IMR-90 (cell line): Measurements from ENCODE around the gene SPPL2C. TPM values are rescaled to one million over a fixed set of nuclear protein-coding genes. Genes with fewer than 3 reads are reported as not detected.

ENCODE experiments used
- ATAC-seq: fragments of 200-7000 bp; cut with Tn5 transposase; 2 replicates; pipeline ENCODE4 v1.9.1; 2020; ENCODE audit warnings: low read depth, mild to moderate bottlenecking, moderate library complexity
- BruUV-seq: library from RNA; stranded (reverse); fragments of 400-500 nt; replicated peaks from 2 replicates; lab custom pipeline; 2021; lab: Mats Ljungman, UMichigan
- CTCF ChIA-PET: fragments of 300-600 bp; formaldehyde crosslinking; extraction: SDS; loops from one replicate; lab custom pipeline; 2021; ENCODE audit warnings: antibody characterized with exemption; lab: Yijun Ruan, JAX
- POLR2A ChIA-PET: fragments of 300-600 bp; sonication (Branson Sonifier 250); formaldehyde crosslinking; loops from one replicate; lab custom pipeline; 2022; ENCODE audit warnings: antibody characterized with exemption; ENCODE audit not compliant: unreplicated experiment; lab: Charles Lee
- DNase-seq: peaks from one replicate; pipeline ENCODE4 v3.0.0; 2013
- H2AFZ ChIP-seq: replicated peaks from 2 replicates; pipeline ENCODE3; 2013; ENCODE audit warnings: low read length, mild to moderate bottlenecking; ENCODE audit not compliant: poor library complexity
- H2AK5ac ChIP-seq: 2 replicates; pipeline ENCODE4 v1.6.1; 2013; ENCODE audit warnings: low read depth, low read length, inconsistent platforms
- H2AK9ac ChIP-seq: replicated peaks from 2 replicates; pipeline ENCODE3; 2013; ENCODE audit warnings: mild to moderate bottlenecking, low read depth, low read length, moderate library complexity; ENCODE audit not compliant: poor library complexity
- H2BK120ac ChIP-seq: 2 replicates; pipeline ENCODE4 v1.6.1; 2013; ENCODE audit warnings: low read depth, low read length, inconsistent platforms
- H2BK15ac ChIP-seq: 3 replicates; pipeline ENCODE4 v1.6.1; 2013; ENCODE audit warnings: low read depth, low read length, inconsistent platforms
- H2BK20ac ChIP-seq: 2 replicates; pipeline ENCODE4 v1.6.1; 2013; ENCODE audit warnings: low read depth, mild to moderate bottlenecking, inconsistent platforms, low read length, moderate library complexity
- H2BK5ac ChIP-seq: 2 replicates; pipeline ENCODE4 v1.6.1; 2013; ENCODE audit warnings: mild to moderate bottlenecking, low read depth, low read length, inconsistent platforms; ENCODE audit not compliant: poor library complexity, severe bottlenecking
- H3K14ac ChIP-seq: replicated peaks from 2 replicates; pipeline ENCODE4 v1.6.1; 2013; ENCODE audit warnings: low read depth, low read length, inconsistent platforms
- H3K18ac ChIP-seq: 2 replicates; pipeline ENCODE4 v1.6.1; 2013; ENCODE audit warnings: low read depth, low read length, control low read depth
- H3K23ac ChIP-seq: 2 replicates; pipeline ENCODE4 v1.6.1; 2013; ENCODE audit warnings: low read depth, low read length, inconsistent platforms
- H3K27ac ChIP-seq: 2 replicates; pipeline ENCODE4 v1.5.1; 2013; ENCODE audit warnings: mild to moderate bottlenecking, control low read depth, low read length; ENCODE audit not compliant: insufficient read depth
- H3K27me3 ChIP-seq: 2 replicates; pipeline ENCODE4 v1.6.1; 2013; ENCODE audit warnings: low read length; ENCODE audit not compliant: control insufficient read depth, insufficient read depth
- H3K36me3 ChIP-seq: 2 replicates; pipeline ENCODE4 v1.6.1; 2013; ENCODE audit warnings: low read length, mixed read lengths; ENCODE audit not compliant: control insufficient read depth, insufficient read depth
- H3K4ac ChIP-seq: 2 replicates; pipeline ENCODE4 v1.6.1; 2013; ENCODE audit warnings: low read depth, low read length, inconsistent platforms
- H3K4me1 ChIP-seq: 2 replicates; pipeline ENCODE4 v1.6.1; 2013; ENCODE audit warnings: low read length, mixed read lengths; ENCODE audit not compliant: control insufficient read depth, insufficient read depth
- H3K4me2 ChIP-seq: 2 replicates; pipeline ENCODE4 v1.6.1; 2013; ENCODE audit warnings: low read depth, mild to moderate bottlenecking, control low read depth, low read length, moderate library complexity
- H3K4me3 ChIP-seq: 2 replicates; pipeline ENCODE4 v1.5.1; 2013; ENCODE audit warnings: low read depth, mild to moderate bottlenecking, control low read depth, low read length, moderate library complexity; ENCODE audit not compliant: insufficient read depth
- H3K56ac ChIP-seq: 2 replicates; pipeline ENCODE4 v1.6.1; 2013; ENCODE audit warnings: low read length, inconsistent platforms; ENCODE audit not compliant: insufficient read depth; ENCODE audit errors: extremely low read depth
- H3K79me1 ChIP-seq, 2 experiments: 2 replicates each; pipeline ENCODE4 v1.6.1; 2013; ENCODE audit warnings: low read length in 2 of 2, inconsistent platforms in 1 of 2, low read depth in 1 of 2
- H3K9ac ChIP-seq: 2 replicates; pipeline ENCODE4 v1.6.1; 2013; ENCODE audit warnings: low read depth, low read length, control low read depth
- H3K9me1 ChIP-seq: 2 replicates; pipeline ENCODE4 v1.6.1; 2013; ENCODE audit warnings: low read length, inconsistent platforms; ENCODE audit not compliant: insufficient read depth
- H3K9me3 ChIP-seq: 2 replicates; pipeline ENCODE4 v1.6.1; 2013; ENCODE audit warnings: low read length; ENCODE audit not compliant: control insufficient read depth, insufficient read depth
- H4K20me1 ChIP-seq: 2 replicates; pipeline ENCODE4 v1.6.1; 2013; ENCODE audit warnings: low read length, inconsistent platforms; ENCODE audit not compliant: insufficient read depth
- H4K5ac ChIP-seq: 2 replicates; pipeline ENCODE4 v1.6.1; 2013; ENCODE audit warnings: mild to moderate bottlenecking, low read depth, low read length, control low read depth
- H4K8ac ChIP-seq, 2 experiments: 2 replicates each; pipeline ENCODE4 v1.6.1; 2013; ENCODE audit warnings: low read depth in 2 of 2, low read length in 2 of 2, control low read depth in 1 of 2, inconsistent platforms in 1 of 2
- H4K91ac ChIP-seq: 2 replicates; pipeline ENCODE4 v1.6.1; 2013; ENCODE audit warnings: low read depth, low read length, inconsistent platforms; ENCODE audit not compliant: insufficient read depth
- BHLHE40 ChIP-seq: fragments of 150-350 bp; IDR thresholded peaks from 2 replicates; pipeline ENCODE4 v1.6.1; 2016; ENCODE audit warnings: mild to moderate bottlenecking, low read depth, low read length
- CTCF ChIP-seq: conservative IDR thresholded peaks from 2 replicates; pipeline ENCODE4 v1.5.1; 2012; ENCODE audit warnings: mild to moderate bottlenecking, low read depth, low read length, improper control_type of control experiment
- ELK1 ChIP-seq: fragments of 150-350 bp; IDR thresholded peaks from 2 replicates; pipeline ENCODE4 v1.6.1; 2016; ENCODE audit warnings: low read depth, mild to moderate bottlenecking, low read length, moderate library complexity, borderline replicate concordance
- MAFK ChIP-seq: IDR thresholded peaks from 2 replicates; pipeline ENCODE4 v1.6.1; 2012; ENCODE audit warnings: low read depth, low read length, improper control_type of control experiment
- MAZ ChIP-seq: IDR thresholded peaks from 2 replicates; pipeline ENCODE4 v1.6.1; 2012; ENCODE audit warnings: low read depth, mild to moderate bottlenecking, low read length, improper control_type of control experiment, moderate library complexity, borderline replicate concordance
- POLR2A ChIP-seq: IDR thresholded peaks from 2 replicates; pipeline ENCODE4 v1.6.1; 2012; ENCODE audit warnings: mild to moderate bottlenecking, low read depth, low read length
- SMC3 ChIP-seq: fragments of 150-350 bp; IDR thresholded peaks from 2 replicates; pipeline ENCODE4 v1.6.1; 2016; ENCODE audit warnings: low read depth, mild to moderate bottlenecking, antibody characterized with exemption, low read length, moderate library complexity
- USF2 ChIP-seq: fragments of 150-350 bp; IDR thresholded peaks from 2 replicates; pipeline ENCODE4 v1.6.1; 2017; ENCODE audit warnings: mild to moderate bottlenecking, antibody characterized with exemption, low read length, low read depth
- WGBS, 2 experiments: methylation state at CpG; one replicate each; pipeline versions ENCODE4 v1.1.5 to v1.1.7; 2013; ENCODE audit warnings: missing lambda C conversion rate in 2 of 2; ENCODE audit not compliant: insufficient read length in 1 of 2; ENCODE audit errors: extremely low coverage in 2 of 2; 5-methylcytosine and 5-hydroxymethylcytosine counted together
- dilution Hi-C: fragments of 300-500 bp; cut with HindIII; formaldehyde crosslinking; loops from one replicate; pipeline ENCODE4 v1.14.3; 2018; ENCODE audit warnings: low sequenced_read_pairs; ENCODE audit not compliant: unreplicated experiment
- in situ Hi-C: fragments of 300-500 bp; cut with MboI; formaldehyde crosslinking; loops from 3 replicates; pipeline ENCODE4 v1.14.3; 2019; ENCODE audit warnings: low sequenced_read_pairs, inconsistent platforms, mixed read lengths
- intact Hi-C: fragments of 100-400 bp; cut with micrococcal nuclease; formaldehyde crosslinking; loops from 2 replicates; pipeline ENCODE4 v1.10.0; 2022
- polyA plus RNA-seq, 3 experiments: library from polyadenylated mRNA; depleted of rRNA; stranded (reverse); fragments of >200 nt; gene quantifications; 2 replicates each; pipeline ENCODE4 v1.2.3, GENCODE V29; 2012; ENCODE audit warnings: low replicate concordance in 1 of 3
- total RNA-seq: library from RNA; depleted of rRNA; stranded (reverse); fragments of >200 nt; gene quantifications from 2 replicates; pipeline ENCODE4 v1.2.3, GENCODE V29; 2012

The SPPL2C gene
- total and polyA plus RNA-seq, 2 of the 4 experiments (the other 2 are of a cell fraction) = not detected

GRCh38 chr17:45851464-45851863 lies 6.8 kb downstream of the SPPL2C start:
- dilution Hi-C loops (loop anchor here (25.0 kb wide), 1 partner anchor 214 kb away; no protein-coding TSS in a partner anchor), intact Hi-C loops (loop anchor here (5.0 to 10.0 kb wide), 3 partner anchors 134 to 719 kb away; partner anchors contain the start of gene PLCD3), in situ Hi-C loops (loop anchor here (10.0 kb wide), 1 partner anchor 637 kb away; no protein-coding TSS in a partner anchor)
- H3K18ac ChIP-seq = no peak overlapping the region
- H3K4me1 ChIP-seq = no peaks in the 10 kb centered on the region
- no peak overlapping the region for H2BK5ac ChIP-seq
- H3K23ac ChIP-seq = no peak overlapping the region
- no peak overlapping the region for H2BK120ac ChIP-seq
- H2BK20ac ChIP-seq = no peak overlapping the region
- H3K4me2 ChIP-seq = no peak overlapping the region
- no peak overlapping the region for H3K4ac ChIP-seq
- H3K4me3 ChIP-seq = no peak overlapping the region
- no peak overlapping the region for H4K91ac ChIP-seq
- no peak overlapping the region for H3K9ac ChIP-seq
- no peak overlapping the region for H2AFZ ChIP-seq
- no peak overlapping the region for H3K27ac ChIP-seq
- no peaks in the 10 kb centered on the region for H3K9me3 ChIP-seq
- no peak overlapping the region for H2BK15ac ChIP-seq
- H3K56ac ChIP-seq = no peak overlapping the region
- DNase-seq (no peak), ATAC-seq (no peak)
- H3K36me3 ChIP-seq = no peaks in the 10 kb centered on the region
- CTCF ChIA-PET = interaction anchor here (1.0 to 1.1 kb wide), 2 partner anchors 19 to 211 kb away, joined by 3 to 4 read pairs; no protein-coding TSS in a partner anchor
- 40% methylated on average over 1 of the region's 8 CpGs; no CpG with 5 or more reads in 1 of the 2 experiments for WGBS, 2 experiments
- no peak overlapping the region for H2AK9ac ChIP-seq
- no peak overlapping the region for H4K5ac ChIP-seq
- H3K9me1 ChIP-seq = no peaks in the 10 kb centered on the region
- H4K8ac ChIP-seq = no peak overlapping the region
- POLR2A ChIA-PET = no interaction called here
- H3K27me3 ChIP-seq = peaks cover 7% of the 10 kb centered on the region; the same call in 1 of the 2 replicates
- H3K14ac ChIP-seq = no peak overlapping the region
- TF ChIP-seq CTCF (no peak), MAZ (no peak), MAFK (no peak), BHLHE40 (no peak), ELK1 (no peak), SMC3 (no peak), USF2 (no peak), POLR2A (no peak)
- BruUV-seq = no TSS peak
- H3K79me1 ChIP-seq = no peaks in the 10 kb centered on the region
- H2AK5ac ChIP-seq = no peak overlapping the region
- no peaks in the 10 kb centered on the region for H4K20me1 ChIP-seq
